ENCODE results near the gene KRTCAP2. TPM values are rescaled to one million over a fixed set of nuclear protein-coding genes. Genes with fewer than 3 reads are reported as not detected.

The KRTCAP2 gene
- total and polyA plus RNA-seq, 10 of the 15 experiments (the other 5 are each of a cell fraction or from before 2014, with no cell fraction given) = 61.3 to 238 (median 141) TPM

GRCh38 chr1:155173478-155174323 is 597 bp upstream of the KRTCAP2 start, which contains the start of gene TRIM46 (continued):
- TF ChIP-seq ZNF207 (IDR thresholded peaks at IDR 0.05; ENCODE audit: borderline replicate concordance) (0 out of 2 replicates have a peak, but pooled peaks have one; percentile 65), LARP7 (IDR thresholded peaks at IDR 0.05) (0 out of 2 replicates have a peak, but pooled peaks have one; percentile 38), HDAC2 (IDR thresholded peaks at IDR 0.05) (no peak)

GRCh38 chr1:155171836-155172731 is 1.0 kb downstream of the KRTCAP2 start:
- ATAC-seq = peak; percentile 52
- Histone ChIP-seq H3K9ac (ENCODE audit: control insufficient read depth, insufficient read depth, low read length) (peak overlapping the region; percentile 97), H3K9me3 (replicated peaks; ENCODE audit: control insufficient read depth, insufficient read depth, low read length) (no peaks in the 10 kb centered on the region; the same call in 2 of the 3 replicates), H3K4me1 (ENCODE audit: control insufficient read depth, insufficient read depth, low read length) (peaks cover 24% of the 10 kb centered on the region), H3K27ac (ENCODE audit: control insufficient read depth, insufficient read depth) (peak overlapping the region; percentile 93), H3K4me2 (ENCODE audit: control insufficient read depth, insufficient read depth) (peak overlapping the region; percentile 93), H3K4me3 (peak overlapping the region; percentile 73), H3K36me3 (ENCODE audit: control insufficient read depth in 2 of 2, insufficient read depth in 2 of 2, low read length in 1 of 2) (peaks cover 0 to 3% of the 10 kb centered on the region in 2 experiments; a peak in 1 of 4 replicates), H2AFZ (ENCODE audit: control insufficient read depth, low read depth, low read length) (peak overlapping the region; percentile 96), H3K79me2 (ENCODE audit: control insufficient read depth, insufficient read depth, low read length) (peaks cover 12% of the 10 kb centered on the region), H3K27me3 (replicated peaks in 1 of 2; ENCODE audit: control insufficient read depth in 2 of 2, insufficient read depth in 2 of 2, low read length in 1 of 2) (no peaks in the 10 kb centered on the region), H4K20me1 (ENCODE audit: control insufficient read depth, insufficient read depth) (no peaks in the 10 kb centered on the region)
- WGBS (ENCODE audit: insufficient coverage, insufficient replicate concordance, low lambda C conversion rate, missing lambda C conversion rate) = 39% methylated on average over 8 of the region's 8 CpGs
- ChIA-PET RAD21 (ENCODE audit: unreplicated experiment) (interaction anchor here (0.8 to 2.3 kb wide), 18 partner anchors 21 to 693 kb away, joined by 3 to 21 read pairs (median 4); partner anchors contain the start of gene SLC50A1), POLR2A (interaction anchor here (0.8 to 7.4 kb wide), 10 partner anchors 13 to 86 kb away, joined by 3 to 77 read pairs (median 8); partner anchors contain the start of gene SLC50A1), SMC1A (ENCODE audit: uncharacterized antibody, unreplicated experiment) (interaction anchor here (0.6 to 5.5 kb wide), 19 partner anchors 13 to 110 kb away, joined by 3 to 46 read pairs (median 5); a partner anchor contains a TSS), CTCF (interaction anchor here (0.8 to 12.1 kb wide), 39 partner anchors 9 to 625 kb away, joined by 3 to 284 read pairs (median 5); partner anchors contain the start of genes ADAM15, FDPS, MTX1 and RUSC1)
- no peak for FAIRE-seq
- no peak for DNase-seq (ENCODE audit: low read depth, low spot score)
- in situ Hi-C loops (cut with MboI) (no loop called here), intact Hi-C loops (cut with micrococcal nuclease; ENCODE audit: unreplicated experiment) (loop anchor here (5.0 kb wide), 1 partner anchor 35 kb away; the partner anchor contains the start of gene SLC50A1)
- no TSS peak for BruUV-seq (replicated peaks)
- TF ChIP-seq ZNF622 (IDR thresholded peaks at IDR 0.05) = no peak
- 0 out of 2 replicates have a peak, but pooled peaks have one; percentile 10 for TF ChIP-seq MXI1 (IDR thresholded peaks at IDR 0.05; ENCODE audit: low read depth, low read length)
- no peak for TF ChIP-seq CUX1 (IDR thresholded peaks at IDR 0.05; ENCODE audit: insufficient replicate concordance, low read depth, low read length)
- TF ChIP-seq EP300 (IDR thresholded peaks at IDR 0.05; ENCODE audit: borderline replicate concordance in 1 of 2, control insufficient read depth in 1 of 2, low read depth in 2 of 2, low read length in 2 of 2) = no peak
- TF ChIP-seq TAF1 (IDR thresholded peaks at IDR 0.05; ENCODE audit: borderline replicate concordance, low read depth, low read length) = no peak
- TF ChIP-seq IRF4 (IDR thresholded peaks at IDR 0.05; ENCODE audit: low read depth, low read length) = no peak
- no peak for TF ChIP-seq ASH2L (IDR thresholded peaks at IDR 0.05; ENCODE audit: borderline replicate concordance, low read depth)

All from GM12878 (cell line).